Stimulated activated CD4-positive, alpha-beta T cell treated with anti-CD3 and anti-CD28 coated beads, TNF-alpha, amount 100 ng/mL, for 4 hours (primary cell): ENCODE measurements around the gene ADH4.
"Not testable (repeated sequence)": the region's sequence is repeated elsewhere in the genome, so short reads cannot be mapped to it uniquely, and the experiment has no call there.

Source experiments
- DNase-seq, 3 experiments: peaks; one replicate each; pipeline ENCODE4 v3.0.0-alpha.2; 2020; ENCODE audit warnings: low read depth in 3 of 3

The ADH4 gene

GRCh38 chr4:99144070-99144469, at the start of gene ADH4:
Gene ADH4, minus strand, starts transcription at chr4:99144297. Its CDS starts 75 bp downstream, at chr4:99144222.
- DNase-seq: no peak

- DNase-seq: no peak
Observed at GRCh38 chr4:99190336-99190735, 46.2 kb upstream of the ADH4 start.

DNA sequence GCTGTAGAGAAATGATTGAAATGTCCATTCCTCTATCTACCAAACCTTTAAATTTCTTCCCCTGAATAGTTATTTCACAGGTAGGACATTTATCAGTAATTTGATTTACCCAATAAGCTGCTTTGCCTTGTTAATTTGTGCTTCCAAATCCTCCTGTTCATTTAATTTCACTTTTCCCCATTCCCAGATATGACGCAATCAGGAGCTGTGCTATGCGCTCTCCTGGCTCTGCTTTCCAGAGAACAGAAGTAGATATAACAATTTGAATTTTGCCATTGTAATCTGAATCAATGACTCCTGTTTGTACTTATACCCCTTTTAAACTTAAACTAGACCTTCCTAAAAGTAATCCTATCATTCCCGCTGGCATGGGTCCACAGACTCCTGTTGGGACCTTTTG, 45.8 kb upstream of the ADH4 start:
- DNase-seq: not testable (repeated sequence)

DNA sequence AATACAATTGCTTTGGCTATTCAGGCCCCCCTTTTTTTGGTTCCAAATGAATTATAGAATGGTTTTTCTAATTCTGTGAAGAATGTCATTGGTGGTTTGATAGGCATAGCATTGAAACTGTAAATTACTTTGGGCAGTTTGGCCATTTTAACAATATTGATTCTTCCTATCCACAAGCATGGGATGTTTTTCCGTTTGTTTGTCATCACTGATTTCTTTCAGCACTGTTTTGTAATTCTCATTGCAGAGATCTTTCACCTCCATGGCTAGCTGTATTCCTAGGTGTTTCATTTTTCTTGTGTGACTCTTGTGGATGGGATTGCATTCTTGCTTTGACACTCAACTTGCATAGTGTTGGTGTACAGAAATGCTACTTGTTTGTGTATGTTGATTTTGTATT, 41.9 kb upstream of the ADH4 start:
- DNase-seq: no peak

DNA sequence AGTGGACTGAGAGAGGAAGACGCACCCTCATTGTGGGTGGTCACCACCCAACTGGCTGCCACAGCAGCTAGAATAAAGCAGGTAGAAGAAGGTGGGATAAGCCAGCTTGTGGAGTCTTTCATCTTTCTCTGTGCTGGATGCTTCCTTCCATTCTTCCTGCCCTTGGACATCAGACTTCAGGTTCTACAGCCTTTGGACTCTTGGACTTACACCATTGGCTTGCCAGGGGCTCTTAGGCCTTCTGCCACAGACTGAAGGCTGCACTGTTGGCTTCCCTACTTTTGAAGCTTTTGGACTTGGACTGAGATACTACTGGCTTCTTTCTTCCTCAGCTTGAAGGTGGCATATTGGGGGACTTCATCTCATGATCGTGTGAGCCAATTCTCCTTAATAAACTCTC, 41.5 kb upstream of the ADH4 start:
- DNase-seq: no peak

- DNase-seq: no peak
Observed at GRCh38 chr4:99180382-99181070, 36.4 kb upstream of the ADH4 start.

- DNase-seq: no peak
Observed at GRCh38 chr4:99179626-99180025, 35.5 kb upstream of the ADH4 start.

GRCh38 chr4:99179178-99179577, 35.1 kb upstream of the ADH4 start:
- no peak for DNase-seq

DNA sequence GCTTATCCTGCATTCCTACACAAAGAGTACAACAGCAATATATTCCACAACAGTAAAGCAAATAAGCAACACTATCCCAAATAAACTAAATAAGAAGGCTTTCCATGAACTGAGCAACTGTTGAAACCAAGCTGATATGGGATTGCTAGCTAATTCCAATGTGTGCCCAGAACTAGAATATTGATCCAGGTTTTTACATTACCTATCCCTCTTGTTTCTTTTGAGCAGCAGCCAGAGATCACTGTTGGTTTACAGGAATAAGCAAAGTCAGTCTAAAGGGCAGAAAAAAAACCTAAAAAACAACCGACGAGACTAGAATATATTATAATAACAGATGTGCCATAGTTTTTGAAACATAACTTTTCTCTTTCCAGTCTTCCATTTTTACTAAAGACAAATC, 22.4 kb upstream of the ADH4 start:
- DNase-seq: no peak

- no peak for DNase-seq
Observed at GRCh38 chr4:99165978-99166377, 21.9 kb upstream of the ADH4 start.

DNA sequence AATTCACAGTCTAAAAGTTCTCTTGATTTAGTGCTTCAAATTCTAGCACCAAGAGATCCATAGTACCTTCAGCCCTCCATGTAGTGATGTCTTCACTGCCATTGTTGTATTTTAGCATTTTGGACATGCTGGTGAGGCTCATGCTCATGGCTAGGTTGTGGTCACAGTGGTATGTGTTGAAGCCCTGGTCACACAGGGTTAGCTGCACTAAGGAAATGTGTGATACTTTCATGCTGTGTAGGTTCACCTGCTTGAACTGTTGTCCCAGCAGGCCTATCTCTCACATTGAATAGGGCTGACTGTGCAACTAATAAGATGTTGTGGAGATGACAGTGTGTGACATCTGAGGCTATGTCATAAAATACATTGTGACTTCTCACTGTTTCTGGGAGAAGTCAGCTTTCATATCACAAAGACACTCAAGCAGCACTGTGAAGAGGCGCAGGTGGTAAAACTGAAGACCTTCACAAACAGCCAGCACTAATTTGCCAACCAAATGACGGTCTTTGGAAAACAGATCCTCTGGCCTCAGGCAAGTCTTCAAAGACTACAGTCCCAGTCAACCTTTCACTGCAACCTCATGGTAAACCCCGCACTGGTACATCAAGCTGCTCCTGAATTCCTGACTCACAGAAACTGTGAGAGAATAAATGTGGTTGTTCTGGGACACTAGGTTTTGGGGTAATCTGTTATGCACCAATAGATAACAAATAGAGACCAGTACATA, 17.4 kb upstream of the ADH4 start:
- DNase-seq: no peak

GRCh38 chr4:99159699-99160098, 15.6 kb upstream of the ADH4 start:
- no peak for DNase-seq

DNA sequence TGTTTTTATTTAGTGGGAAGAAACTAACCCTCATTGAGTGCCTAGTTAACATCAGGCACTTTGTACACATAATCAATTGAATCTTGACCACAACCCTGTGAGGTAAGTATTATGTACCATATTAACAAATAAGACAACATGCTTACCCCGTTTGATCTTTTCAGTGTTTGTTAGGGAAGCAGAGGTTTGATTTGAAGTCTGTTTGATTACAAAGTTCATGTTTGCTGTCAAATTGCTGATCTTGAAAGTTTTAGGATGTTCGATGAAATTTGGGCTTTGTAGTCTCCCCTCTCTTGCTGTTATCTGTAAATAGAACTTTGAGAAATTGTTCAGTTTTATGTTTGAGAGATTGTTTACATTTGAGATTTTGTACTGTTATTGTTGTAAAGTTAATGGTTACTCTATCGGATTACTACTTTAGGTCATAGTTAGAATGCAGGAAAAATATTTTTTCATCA, 13.4 kb upstream of the ADH4 start:
- DNase-seq: no peak

DNA sequence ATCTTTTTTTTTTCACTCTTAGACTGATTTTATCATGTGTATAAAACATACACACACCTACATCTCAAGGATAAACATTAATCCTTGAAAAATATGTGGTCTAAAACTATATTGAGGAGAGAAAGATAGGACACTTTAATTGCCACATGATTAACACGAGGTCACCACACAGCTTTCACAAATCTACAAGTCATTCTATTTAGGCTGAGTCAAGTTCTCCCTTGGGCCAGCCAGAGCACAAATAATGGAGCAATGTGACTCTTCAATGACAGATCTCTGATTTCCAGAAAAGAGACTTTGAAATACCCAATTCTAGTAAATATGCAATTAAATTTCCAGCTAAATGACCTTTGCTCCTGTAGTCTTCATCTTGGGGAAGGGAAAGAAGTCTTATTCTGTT, 12.9 kb upstream of the ADH4 start:
- no peak for DNase-seq

DNA sequence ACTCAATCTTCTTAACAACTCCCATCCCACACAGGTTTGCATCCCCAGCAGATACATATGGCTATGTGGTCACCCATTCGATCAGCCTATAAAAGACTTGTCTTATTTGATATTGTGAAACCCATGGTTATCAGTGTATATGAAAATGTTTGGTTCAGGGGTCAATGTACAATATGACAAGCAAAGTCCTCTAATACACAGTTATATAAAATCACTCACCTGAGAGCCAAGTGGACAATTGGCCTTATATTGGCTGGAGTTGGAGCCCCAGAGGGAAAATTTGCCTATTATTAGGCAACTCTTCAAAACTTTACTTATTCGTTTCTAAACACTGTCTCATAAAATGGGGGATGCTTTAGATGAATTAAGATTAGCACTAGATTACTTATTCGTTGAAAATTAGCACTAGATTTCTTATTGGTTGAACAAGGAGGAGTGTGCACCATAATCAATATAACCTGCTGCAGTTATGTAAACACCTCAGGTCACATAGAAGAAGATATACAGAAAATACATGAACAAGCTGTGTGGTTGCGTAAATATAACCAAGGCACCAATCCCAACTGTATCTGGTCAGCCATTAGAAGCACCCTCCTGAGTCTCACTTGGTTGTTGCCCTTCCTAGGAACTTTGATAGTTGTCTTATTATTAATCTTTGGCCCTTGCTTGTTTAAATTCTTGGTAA, 10.7 kb upstream of the ADH4 start:
- no peak for DNase-seq

DNA sequence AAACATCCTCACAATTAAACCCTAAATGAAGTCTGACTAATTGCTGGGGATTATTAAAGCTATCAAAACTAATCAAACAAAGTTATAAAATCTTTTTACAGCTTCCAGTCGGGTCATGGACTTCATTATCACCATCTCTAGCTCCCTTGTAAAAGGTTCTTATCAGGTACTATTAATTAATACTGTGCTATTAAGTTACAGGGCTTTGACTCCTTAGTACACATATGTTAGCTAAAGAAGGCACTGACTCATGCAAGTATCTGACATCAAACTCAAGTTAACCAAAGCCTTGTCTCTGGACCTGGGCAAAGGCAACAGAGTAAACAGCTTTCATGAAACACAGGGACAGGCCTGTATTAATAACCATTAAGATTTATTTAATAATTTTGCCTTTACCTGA, 7.9 kb upstream of the ADH4 start:
- DNase-seq: no peak

- no peak for DNase-seq
Observed at GRCh38 chr4:99151452-99151851, 7.4 kb upstream of the ADH4 start.

- no peak for DNase-seq
Observed at GRCh38 chr4:99149426-99150019, 5.4 kb upstream of the ADH4 start.

- DNase-seq: no peak
Observed at GRCh38 chr4:99148550-99148949, 4.5 kb upstream of the ADH4 start.

- DNase-seq: no peak
Observed at GRCh38 chr4:99144587-99144986, 490 bp upstream of the ADH4 start.

DNA sequence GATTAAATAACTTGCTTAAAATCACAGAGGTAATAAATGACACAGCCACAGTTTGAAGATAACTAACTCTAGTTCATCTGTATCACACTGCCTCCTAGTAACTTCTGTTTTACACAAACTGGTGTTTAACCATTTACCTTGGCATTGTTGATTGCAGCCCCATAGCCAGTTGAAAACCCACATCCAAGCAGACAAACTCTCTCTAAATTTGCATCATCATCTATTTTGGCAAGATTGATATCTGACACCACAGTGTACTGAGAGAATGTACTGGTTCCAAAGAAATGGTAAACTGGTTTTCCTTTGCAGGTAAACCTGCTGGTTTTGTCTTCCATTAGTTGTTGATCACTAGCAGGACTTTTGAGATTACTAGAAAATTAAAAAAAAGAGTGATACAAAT, 7.8 kb downstream of the ADH4 start:
- DNase-seq: no peak

DNA sequence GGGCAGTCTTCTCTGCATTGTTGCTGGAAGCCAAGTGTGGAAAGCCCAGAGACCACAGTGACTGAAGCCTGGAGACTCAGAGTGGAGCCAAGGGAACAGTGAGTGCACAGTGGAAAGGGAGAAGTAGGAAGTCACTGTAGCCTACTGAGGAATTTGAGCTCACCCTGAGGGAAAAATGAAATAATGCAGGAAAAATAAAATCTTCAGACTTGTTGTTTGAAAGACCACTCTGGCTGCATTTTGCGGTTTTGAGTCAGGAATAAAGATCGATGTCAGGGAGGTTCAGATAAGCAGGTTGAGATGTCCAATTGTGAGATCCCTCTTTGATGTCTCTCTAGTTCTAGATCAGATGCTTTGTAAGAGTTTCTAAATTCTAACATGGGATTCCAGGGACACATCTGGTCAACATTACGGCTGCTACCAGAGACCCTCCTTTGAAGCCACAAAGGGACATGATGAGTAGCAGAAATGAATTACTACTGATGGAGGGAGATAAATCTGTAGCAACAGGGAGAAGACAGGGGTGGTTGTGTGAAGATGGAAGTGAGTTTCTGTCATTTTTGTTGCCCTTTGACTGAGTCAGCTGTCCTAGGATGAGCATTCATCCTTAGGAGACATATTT, 8.4 kb downstream of the ADH4 start:
- no peak for DNase-seq
